Trophoblast cell (in vitro differentiated cells and primary cell): Measurements from ENCODE around the gene PARN.

Experiments
- DNase-seq, 2 donors: peaks; one replicate each; pipeline ENCODE4 v3.0.0-alpha.2; 2016
- H2AFZ ChIP-seq: 2 replicates; pipeline ENCODE4 v1.6.1; 2013; ENCODE audit warnings: low read length, moderate library complexity, mild to moderate bottlenecking; ENCODE audit not compliant: insufficient read depth, poor library complexity
- H2AK5ac ChIP-seq: 2 replicates; pipeline ENCODE4 v1.6.1; 2013; ENCODE audit warnings: mild to moderate bottlenecking, low read length
- H2BK120ac ChIP-seq: 2 replicates; pipeline ENCODE4 v1.6.1; 2013; ENCODE audit warnings: low read length, mild to moderate bottlenecking, moderate library complexity; ENCODE audit not compliant: insufficient read depth, poor library complexity
- H2BK12ac ChIP-seq: 2 replicates; pipeline ENCODE4 v1.6.1; 2013; ENCODE audit warnings: mild to moderate bottlenecking, low read length, moderate library complexity
- H2BK5ac ChIP-seq: 2 replicates; pipeline ENCODE4 v1.6.1; 2013; ENCODE audit warnings: low read length, low read depth, moderate library complexity, mild to moderate bottlenecking; ENCODE audit not compliant: poor library complexity
- H3K14ac ChIP-seq: 2 replicates; pipeline ENCODE4 v1.6.1; 2013; ENCODE audit warnings: mild to moderate bottlenecking, low read length
- H3K18ac ChIP-seq: 2 replicates; pipeline ENCODE4 v1.6.1; 2013; ENCODE audit warnings: mild to moderate bottlenecking, low read length
- H3K23ac ChIP-seq: 2 replicates; pipeline ENCODE4 v1.6.1; 2013; ENCODE audit warnings: low read length
- H3K27ac ChIP-seq: 2 replicates; pipeline ENCODE4 v1.5.1; 2013; ENCODE audit warnings: low read depth, mild to moderate bottlenecking, inconsistent platforms, low read length, moderate library complexity
- H3K27me3 ChIP-seq: 2 replicates; pipeline ENCODE4 v1.6.1; 2013; ENCODE audit warnings: inconsistent platforms, mild to moderate bottlenecking, low read length, moderate library complexity; ENCODE audit not compliant: insufficient read depth
- H3K36me3 ChIP-seq, 2 experiments: 1 replicate in 1 of 2; 2 replicates in 1 of 2; pipeline ENCODE4 v1.6.1; 2013; ENCODE audit warnings: low read length in 2 of 2, mild to moderate bottlenecking in 2 of 2, moderate library complexity in 1 of 2; ENCODE audit not compliant: insufficient read depth in 2 of 2, control insufficient read depth in 1 of 2
- H3K4ac ChIP-seq: 2 replicates; pipeline ENCODE4 v1.6.1; 2013; ENCODE audit warnings: low read depth, mild to moderate bottlenecking, low read length, moderate library complexity
- H3K4me1 ChIP-seq, 2 experiments: 1 replicate in 1 of 2; 2 replicates in 1 of 2; pipeline ENCODE4 v1.6.1; 2013; ENCODE audit warnings: low read length in 2 of 2, mild to moderate bottlenecking in 2 of 2, moderate library complexity in 1 of 2; ENCODE audit not compliant: insufficient read depth in 2 of 2, control insufficient read depth in 1 of 2
- H3K4me2 ChIP-seq: 2 replicates; pipeline ENCODE4 v1.6.1; 2013; ENCODE audit warnings: inconsistent platforms, mild to moderate bottlenecking, low read length, moderate library complexity
- H3K4me3 ChIP-seq: 2 replicates; pipeline ENCODE4 v1.5.1; 2013; ENCODE audit warnings: mild to moderate bottlenecking, low read depth, low read length, inconsistent platforms
- H3K79me1 ChIP-seq: one replicate; pipeline ENCODE4 v1.6.1; 2013; ENCODE audit warnings: low read length
- H3K79me2 ChIP-seq: 2 replicates; pipeline ENCODE4 v1.6.1; 2013; ENCODE audit warnings: low read length, mild to moderate bottlenecking; ENCODE audit not compliant: control insufficient read depth, insufficient read depth, poor library complexity
- H3K9ac ChIP-seq: 2 replicates; pipeline ENCODE4 v1.6.1; 2013; ENCODE audit warnings: mild to moderate bottlenecking, low read length
- H3K9me3 ChIP-seq: 2 replicates; pipeline ENCODE4 v1.6.1; 2013; ENCODE audit warnings: low read depth, mild to moderate bottlenecking, control low read depth, inconsistent platforms, low read length; ENCODE audit not compliant: insufficient read depth
- H4K12ac ChIP-seq: 2 replicates; pipeline ENCODE4 v1.6.1; 2013; ENCODE audit warnings: low read depth, mild to moderate bottlenecking, low read length, moderate library complexity
- H4K8ac ChIP-seq: 2 replicates; pipeline ENCODE4 v1.6.1; 2013; ENCODE audit warnings: low read depth, mild to moderate bottlenecking, low read length, moderate library complexity
- H4K91ac ChIP-seq: one replicate; pipeline ENCODE4 v1.6.1; 2013; ENCODE audit warnings: low read depth, mild to moderate bottlenecking, low read length, moderate library complexity
- WGBS: extraction: QIAGEN DNeasy Blood & Tissue Kit; methylation state at CpG from one replicate; pipeline ENCODE4 v1.1.7; 2013; ENCODE audit warnings: missing lambda C conversion rate; ENCODE audit not compliant: insufficient read length, insufficient coverage; ENCODE audit errors: extremely low coverage; 5-methylcytosine and 5-hydroxymethylcytosine counted together

PARN gene

DNA sequence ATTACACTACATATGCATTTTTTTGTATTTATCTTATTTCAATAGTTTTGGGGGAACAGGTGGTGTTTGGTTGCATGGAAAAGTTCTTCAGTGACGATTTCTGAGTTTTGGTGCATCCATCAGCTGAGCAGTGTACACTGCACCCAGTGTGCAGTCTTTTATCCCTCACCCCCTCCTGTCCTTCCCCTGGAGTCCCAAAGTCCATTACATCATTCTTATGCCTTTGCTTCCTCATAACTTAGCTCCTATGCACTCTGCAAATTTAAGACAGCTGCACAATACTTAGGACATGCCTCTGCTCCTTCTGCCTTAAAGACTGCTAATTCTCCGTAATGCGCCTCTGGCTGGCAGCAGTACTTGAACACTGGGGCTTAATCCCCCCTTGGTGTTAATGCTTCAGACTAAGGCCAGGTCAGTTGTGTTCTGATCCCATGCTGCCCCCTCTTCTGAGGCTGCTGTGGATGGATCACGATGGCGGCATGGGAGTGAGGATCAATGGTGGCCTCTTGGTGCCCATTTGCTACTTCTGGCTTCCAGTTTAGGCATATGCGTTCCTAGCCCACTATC, 146.2 kb downstream of the PARN start:
- WGBS: no CpG with 5 or more reads among the region's 6 CpGs

DNA sequence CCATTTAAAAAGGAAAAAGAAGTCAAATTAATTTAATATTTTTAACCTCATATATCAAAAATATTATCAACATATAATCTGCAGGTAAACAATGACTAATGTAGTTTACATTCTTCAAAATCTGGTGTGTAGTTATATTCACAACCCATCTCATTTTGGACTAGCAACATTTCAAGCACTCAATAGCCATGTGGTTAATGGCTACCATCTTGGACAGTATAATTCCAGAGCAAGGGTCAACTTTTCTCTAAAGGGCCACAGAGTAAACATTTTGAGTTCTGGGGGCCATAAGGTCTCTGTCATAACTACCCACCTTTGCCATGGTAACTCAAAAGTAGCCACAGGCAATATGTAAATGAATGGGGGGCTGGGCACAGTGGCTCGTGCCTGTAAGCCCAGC, 153.9 kb downstream of the PARN start:
- Histone ChIP-seq H3K18ac (no peak overlapping the region), H4K91ac (no peak overlapping the region), H4K8ac (no peak overlapping the region), H3K27me3 (no peaks in the 10 kb centered on the region), H2AK5ac (no peak overlapping the region), H3K4ac (no peak overlapping the region), H3K23ac (no peak overlapping the region), H3K27ac (no peak overlapping the region), H4K12ac (no peak overlapping the region), H3K36me3 (peaks cover 2 to 7% of the 10 kb centered on the region in 2 experiments), H3K9ac (no peak overlapping the region), H3K79me2 (no peaks in the 10 kb centered on the region), H3K79me1 (peaks cover 3% of the 10 kb centered on the region), H2AFZ (no peak overlapping the region), H2BK12ac (no peak overlapping the region), H3K4me3 (no peak overlapping the region), H3K14ac (no peak overlapping the region), H2BK120ac (no peak overlapping the region), H2BK5ac (no peak overlapping the region), H3K4me1 (peaks cover 0 to 2% of the 10 kb centered on the region in 2 experiments), H3K4me2 (no peak overlapping the region), H3K9me3 (no peaks in the 10 kb centered on the region)
- WGBS: no CpG with 5 or more reads among the region's 1 CpG
- DNase-seq: no peak

More for the DNA sequence above, 146.2 kb downstream of the PARN start:
- no peak overlapping the region for H2AK5ac ChIP-seq
- H3K23ac ChIP-seq: no peak overlapping the region
- H3K27ac ChIP-seq: no peak overlapping the region
- no peak overlapping the region for H4K12ac ChIP-seq
- H2BK5ac ChIP-seq: no peak overlapping the region
- H4K8ac ChIP-seq: no peak overlapping the region
- no peak overlapping the region for H3K4me3 ChIP-seq
- H3K4ac ChIP-seq: no peak overlapping the region
- no peak overlapping the region for H4K91ac ChIP-seq
- no peaks in the 10 kb centered on the region for H3K9me3 ChIP-seq
- H3K18ac ChIP-seq: no peak overlapping the region
- H3K79me1 ChIP-seq: peaks cover 4% of the 10 kb centered on the region
- no peaks in the 10 kb centered on the region for H3K27me3 ChIP-seq
- H2BK120ac ChIP-seq: no peak overlapping the region
- H3K14ac ChIP-seq: no peak overlapping the region
- peaks cover 5 to 10% of the 10 kb centered on the region in 2 experiments for H3K4me1 ChIP-seq
- peaks cover 7 to 8% of the 10 kb centered on the region in 2 experiments for H3K36me3 ChIP-seq
- no peak overlapping the region for H3K9ac ChIP-seq
- no peak overlapping the region for H2AFZ ChIP-seq
- no peak overlapping the region for H2BK12ac ChIP-seq
- H3K4me2 ChIP-seq: no peak overlapping the region
- DNase-seq: no peak
- no peaks in the 10 kb centered on the region for H3K79me2 ChIP-seq

DNA sequence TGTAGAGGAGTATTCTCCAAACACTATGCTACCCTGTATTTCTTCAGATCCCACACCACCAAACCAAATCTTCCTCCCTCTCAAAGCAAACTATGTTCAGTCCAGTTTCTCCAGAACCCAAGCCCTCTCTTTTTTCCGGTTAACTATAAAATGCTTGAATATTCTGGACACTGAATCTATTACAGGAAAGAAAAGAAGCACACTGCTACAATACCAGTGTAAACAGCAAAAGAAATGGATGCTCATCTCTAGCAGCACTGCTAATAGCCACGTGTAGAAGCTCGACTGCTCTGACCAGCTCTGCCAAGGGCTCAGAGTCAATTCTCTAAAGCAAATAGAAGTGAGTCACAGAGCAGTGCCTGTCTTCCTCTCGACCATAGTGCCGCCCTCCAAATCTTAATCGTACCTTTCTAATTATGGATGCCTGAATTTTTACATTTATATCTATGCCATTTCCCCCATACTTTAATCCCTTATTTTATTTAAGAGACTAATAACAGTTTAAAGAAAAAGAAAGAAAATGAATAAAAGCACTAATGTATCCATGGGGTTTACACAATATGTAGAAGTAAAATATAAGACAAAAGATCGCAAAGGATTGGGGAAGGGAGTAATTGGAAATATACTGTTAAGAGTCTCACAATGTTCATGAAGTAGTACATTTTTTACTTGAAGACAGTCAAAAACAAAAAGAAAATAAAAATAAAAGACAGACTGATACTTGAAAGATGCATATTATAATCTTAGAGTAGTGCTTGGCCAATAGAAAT, 154.5 kb downstream of the PARN start:
- H4K8ac ChIP-seq: no peak overlapping the region

DNA sequence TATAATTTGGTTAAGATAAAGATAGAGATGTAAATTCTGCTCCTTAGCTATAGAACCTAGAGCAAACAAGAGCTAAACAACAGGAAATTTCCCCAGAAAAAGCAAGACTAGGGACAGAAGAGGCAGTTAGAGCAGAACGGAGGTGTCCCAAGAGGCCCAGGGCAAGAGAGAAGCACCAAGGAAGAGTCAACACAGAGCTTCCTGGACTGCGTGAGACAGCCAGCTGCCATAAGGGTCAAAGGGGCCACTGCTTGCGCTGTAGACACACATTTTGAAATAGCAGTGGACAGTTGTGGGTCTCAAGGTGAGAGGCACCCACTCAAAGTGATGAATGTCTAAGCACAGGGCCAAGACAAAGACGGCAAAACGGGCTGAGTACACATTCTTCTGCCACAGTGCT, 156.6 kb downstream of the PARN start:
- no CpG with 5 or more reads among the region's 5 CpGs for WGBS
- Histone ChIP-seq H3K27ac (no peak overlapping the region), H3K9ac (no peak overlapping the region), H3K14ac (no peak overlapping the region), H4K12ac (no peak overlapping the region), H3K23ac (no peak overlapping the region), H2BK5ac (no peak overlapping the region), H4K91ac (no peak overlapping the region), H3K18ac (peak overlapping the region; percentile 71), H3K4me2 (no peak overlapping the region), H2AK5ac (no peak overlapping the region), H2BK120ac (no peak overlapping the region), H3K79me1 (peaks cover 3% of the 10 kb centered on the region), H3K79me2 (no peaks in the 10 kb centered on the region), H3K27me3 (no peaks in the 10 kb centered on the region), H3K36me3 (no peaks in the 10 kb centered on the region), H4K8ac (no peak overlapping the region), H3K9me3 (no peaks in the 10 kb centered on the region), H2AFZ (no peak overlapping the region), H3K4me1 (peaks cover 0 to 2% of the 10 kb centered on the region in 2 experiments), H3K4me3 (no peak overlapping the region), H3K4ac (no peak overlapping the region), H2BK12ac (no peak overlapping the region)
- no peak for DNase-seq

More for the DNA sequence above, 154.5 kb downstream of the PARN start:
- Histone ChIP-seq H3K14ac (no peak overlapping the region), H4K12ac (no peak overlapping the region), H3K4ac (no peak overlapping the region), H3K4me2 (no peak overlapping the region), H3K9me3 (no peaks in the 10 kb centered on the region), H2BK5ac (no peak overlapping the region), H4K91ac (no peak overlapping the region), H3K36me3 (peaks cover 2 to 5% of the 10 kb centered on the region in 2 experiments), H3K4me3 (no peak overlapping the region), H2BK12ac (no peak overlapping the region), H3K18ac (no peak overlapping the region), H2BK120ac (no peak overlapping the region), H3K27me3 (no peaks in the 10 kb centered on the region), H3K9ac (no peak overlapping the region), H3K79me1 (peaks cover 3% of the 10 kb centered on the region), H3K23ac (no peak overlapping the region), H2AFZ (no peak overlapping the region), H3K4me1 (peaks cover 0 to 2% of the 10 kb centered on the region in 2 experiments), H2AK5ac (no peak overlapping the region), H3K27ac (no peak overlapping the region), H3K79me2 (no peaks in the 10 kb centered on the region)
- DNase-seq: no peak
- 100% methylated on average over 1 of the region's 7 CpGs for WGBS
